Right ventricle myocardium inferior (tissue), 1 donor: Measurements from ENCODE around the gene DDX6. TPM values are rescaled to one million over a fixed set of nuclear protein-coding genes. Genes with fewer than 3 reads are reported as not detected.
A peak's percentile ranks its signal among the peaks of the same experiment; 100 is the strongest.
"Not testable (repeated sequence)": the region's sequence is repeated elsewhere in the genome, so short reads cannot be mapped to it uniquely, and the experiment has no call there.

Experiments
- ATAC-seq: fragments of 200-7000 bp; cut with Tn5 transposase; one replicate; pipeline ENCODE4 v1.9.1; 2020; ENCODE audit warnings: mild to moderate bottlenecking, moderate library complexity
- DNase-seq: peaks from one replicate; pipeline ENCODE4 v3.0.0; 2021; ENCODE audit errors: missing footprints
- intact Hi-C: fragments of 100-400 bp; cut with DNase I; formaldehyde crosslinking; loops from one replicate; pipeline ENCODE4 v1.11.0; 2022
- total RNA-seq: library from RNA; stranded (reverse); fragmentation: NEBNext Ultra II Directional; extraction: Animal tissue kit (Norgen Biotek cat#: 25700); gene quantifications from one replicate; pipeline ENCODE4 v1.2.1, GENCODE V29; 2021
- donor health status: DM: no; HTN: yes; CAD: no; lungs with severe emphysema.

DDX6 gene
- total RNA-seq, 1 donor from 2014 or later, result 121 TPM

DNA sequence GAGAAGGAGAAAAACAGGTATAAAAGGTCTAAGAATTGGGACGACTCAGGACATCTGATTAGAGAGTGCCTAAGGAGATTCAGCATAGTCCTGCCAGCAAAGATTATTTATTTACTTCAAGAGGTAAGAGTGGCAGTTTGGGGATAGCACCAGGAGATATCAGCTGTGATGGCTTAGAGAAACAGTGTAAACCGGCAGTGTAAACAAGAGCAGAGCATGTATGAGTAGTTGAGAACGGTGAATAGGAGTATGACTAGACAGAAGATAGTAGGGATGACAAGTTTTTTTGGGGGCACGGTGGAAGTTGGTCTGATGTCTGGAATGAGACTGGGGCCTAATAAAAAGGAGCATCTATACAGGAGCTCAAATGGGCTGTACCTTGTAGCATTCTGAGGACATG, 73.2 kb downstream of the DDX6 start:
- ATAC-seq, intact Hi-C loops, DNase-seq: not testable (repeated sequence)

DNA sequence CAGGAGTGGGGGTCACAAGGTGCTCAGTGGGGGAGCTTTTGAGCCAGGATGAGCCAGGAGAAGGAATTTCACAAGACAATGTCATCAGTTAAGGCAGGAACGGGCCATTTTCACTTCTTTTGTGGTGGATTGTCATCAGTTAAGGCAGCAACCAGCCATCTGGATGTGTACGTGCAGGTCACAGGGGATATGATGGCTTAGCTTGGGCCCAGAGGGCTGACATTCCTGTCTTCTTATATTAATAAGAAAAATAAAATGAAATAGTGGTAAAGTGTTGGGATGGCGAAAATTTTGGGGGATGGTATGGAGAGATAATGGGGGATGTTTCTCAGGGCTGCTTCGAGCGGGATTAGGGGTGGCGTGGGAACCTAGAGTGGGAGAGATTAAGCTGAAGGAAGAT, 73.7 kb downstream of the DDX6 start:
- ATAC-seq, DNase-seq, intact Hi-C loops: not testable (repeated sequence)

DNA sequence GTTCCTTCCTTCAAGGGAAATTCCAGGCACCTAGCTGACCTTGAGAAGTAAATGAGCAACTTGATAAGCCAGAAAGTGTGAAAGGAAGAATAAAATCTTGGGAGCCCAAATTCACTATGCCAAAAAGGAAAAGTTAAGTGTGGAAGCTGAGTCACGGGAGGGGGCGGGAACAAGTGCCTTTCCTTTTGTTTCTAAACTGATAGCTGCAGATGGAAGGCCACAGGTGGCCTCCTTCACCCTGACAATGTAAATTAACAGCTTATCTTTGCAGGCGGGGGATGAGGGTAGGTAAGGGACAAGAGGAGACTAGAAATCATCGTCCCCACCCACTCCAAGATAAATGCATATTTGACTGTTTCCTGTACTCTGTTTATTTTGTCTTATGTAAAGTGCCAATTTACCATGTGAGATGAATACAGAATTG, 75.1 kb downstream of the DDX6 start:
- ATAC-seq (no peak), DNase-seq (no peak)
- intact Hi-C loops, result no loop called here

DNA sequence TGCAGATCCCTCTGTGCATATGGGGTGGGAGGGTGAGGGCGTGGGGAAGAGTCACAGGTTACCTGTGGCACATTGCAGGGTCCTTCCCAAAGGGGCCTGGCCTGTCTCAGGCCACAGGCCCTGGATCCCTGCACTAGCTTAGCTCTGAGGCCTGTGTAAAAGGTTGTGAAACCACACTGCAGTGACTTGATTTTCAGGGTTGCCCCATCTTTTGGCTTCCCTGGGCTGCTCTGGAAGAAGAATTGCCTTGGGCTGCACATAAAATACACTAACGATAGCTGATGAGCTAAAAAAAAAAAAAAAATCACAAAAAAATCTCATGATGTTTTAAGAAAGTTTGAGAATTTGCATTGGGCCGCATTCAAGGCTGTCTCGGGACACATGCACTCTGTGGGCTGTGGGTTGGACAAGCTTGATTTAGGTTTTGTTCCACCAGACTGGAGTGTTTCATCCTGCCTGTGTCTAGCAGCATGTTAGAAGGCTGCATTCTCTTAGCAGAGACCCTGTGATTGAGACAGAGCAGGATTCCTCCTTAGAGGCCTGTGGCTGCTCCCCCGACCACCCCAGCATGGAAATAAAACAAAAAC, 75.6 kb downstream of the DDX6 start:
- no peak for DNase-seq
- intact Hi-C loops, result no loop called here
- peak; percentile 42 for ATAC-seq

DNA sequence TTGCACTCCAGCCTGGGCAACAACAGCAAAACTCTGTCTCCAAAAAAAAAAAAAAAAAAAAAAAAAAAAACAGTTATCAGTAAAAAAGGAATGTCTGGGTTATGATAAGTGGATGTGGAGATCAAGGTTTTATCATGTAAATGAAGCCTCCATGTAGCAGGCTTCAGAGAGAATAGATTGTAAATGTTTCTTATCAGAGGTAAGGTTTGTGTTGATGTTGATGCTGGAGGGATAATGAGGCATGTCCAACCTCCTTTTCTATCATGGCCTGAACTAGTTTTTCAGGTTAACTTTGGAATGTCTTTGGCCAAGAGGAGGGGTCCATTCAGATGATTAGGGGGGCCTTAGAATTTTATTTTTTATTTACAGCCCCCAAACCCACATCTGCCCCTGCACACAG, 76.1 kb downstream of the DDX6 start:
- no peak for ATAC-seq
- DNase-seq, result no peak
- intact Hi-C loops, result no loop called here

DNA sequence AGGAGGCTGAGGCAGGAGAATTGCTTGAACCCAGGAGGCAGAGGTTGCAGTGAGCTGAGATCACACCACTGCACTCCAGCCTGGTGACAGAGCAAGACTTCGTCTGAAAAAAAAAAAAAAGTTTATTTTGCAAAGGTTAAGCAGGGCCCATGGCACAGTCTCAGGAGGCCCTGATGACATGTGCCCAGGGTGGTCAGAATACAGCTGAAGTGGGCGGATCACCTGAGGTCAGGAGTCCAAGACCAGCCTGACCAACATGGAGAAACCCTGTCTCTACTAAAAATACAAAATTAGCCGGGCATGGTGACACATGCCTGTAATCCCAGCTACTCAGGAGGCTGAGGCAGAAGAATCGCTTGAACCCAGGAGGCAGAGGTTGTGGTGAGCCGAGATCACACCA, 76.5 kb downstream of the DDX6 start:
- ATAC-seq, DNase-seq, intact Hi-C loops: not testable (repeated sequence)

DNA sequence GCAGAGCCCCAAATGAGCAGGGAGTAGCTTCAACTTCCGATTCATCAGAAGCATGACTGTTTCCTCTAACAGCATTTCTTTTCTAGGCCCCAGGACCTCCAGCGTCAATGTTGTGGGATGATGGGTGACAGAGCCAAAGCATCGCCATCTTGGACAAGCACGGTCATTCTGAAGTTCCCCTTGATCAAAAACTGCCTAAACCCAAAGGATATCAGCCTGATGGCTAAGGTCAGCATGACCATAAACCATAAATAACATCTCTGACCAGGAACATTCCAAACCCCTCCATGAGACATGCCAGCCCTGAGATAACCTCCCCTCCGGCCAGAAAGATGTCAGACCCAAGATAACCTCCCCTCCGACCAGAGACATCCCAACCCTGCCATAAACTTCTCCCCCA, 82.7 kb downstream of the DDX6 start:
- ATAC-seq (no peak), DNase-seq (no peak)
- intact Hi-C loops, result no loop called here

DNA sequence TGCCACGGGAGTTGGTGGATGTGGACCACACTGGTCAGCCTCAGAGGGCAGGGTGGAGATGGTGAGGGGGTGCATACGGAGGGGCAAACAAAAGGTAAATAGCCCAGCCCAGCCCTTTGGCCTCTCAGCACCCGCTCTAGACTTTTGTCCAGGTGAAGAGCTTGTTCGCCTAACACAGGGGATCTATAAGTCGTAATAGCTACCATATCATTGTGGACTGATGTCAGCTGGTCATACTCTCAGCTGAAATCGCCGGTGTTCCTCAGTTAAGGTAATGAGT, 84.5 kb downstream of the DDX6 start:
- intact Hi-C loops, result no loop called here
- DNase-seq, result no peak
- no peak for ATAC-seq

DNA sequence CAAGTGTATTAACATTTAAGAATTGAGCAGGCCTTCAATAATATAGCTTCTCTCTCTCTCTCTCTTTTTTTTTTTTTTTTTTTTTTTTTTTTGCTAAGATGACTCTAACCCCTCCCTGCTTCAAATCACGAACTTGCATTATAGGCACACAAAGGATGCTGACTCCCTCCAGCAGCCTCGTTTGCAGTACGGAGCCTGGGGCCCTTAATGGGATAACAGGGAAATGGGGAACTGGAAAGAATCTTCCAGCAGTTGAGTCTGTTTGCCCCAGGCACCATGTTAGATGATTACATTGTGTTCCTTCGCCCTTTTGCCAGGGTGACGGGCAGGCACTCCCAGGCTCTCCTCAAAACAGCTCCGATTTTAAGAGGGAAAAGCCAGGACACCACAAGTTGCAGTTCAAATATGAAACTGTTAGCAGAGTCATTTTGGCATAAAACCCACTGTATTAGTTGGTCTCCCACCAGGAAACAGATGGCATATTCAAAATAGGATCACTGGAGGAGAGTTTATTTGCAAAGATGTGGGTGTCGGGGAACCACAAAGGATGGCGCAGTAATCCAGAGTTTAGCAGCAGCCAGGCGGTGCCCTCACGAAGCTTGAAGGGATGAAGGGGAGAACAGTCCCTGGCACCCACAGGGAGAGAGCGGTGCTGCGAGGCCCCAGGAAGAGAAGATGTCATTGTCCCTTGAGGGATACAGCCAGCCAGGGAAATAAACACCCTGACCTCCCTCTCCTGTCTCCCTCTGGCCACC, 85.0 kb downstream of the DDX6 start:
- intact Hi-C loops, result no loop called here
- no peak for ATAC-seq
- no peak for DNase-seq

DNA sequence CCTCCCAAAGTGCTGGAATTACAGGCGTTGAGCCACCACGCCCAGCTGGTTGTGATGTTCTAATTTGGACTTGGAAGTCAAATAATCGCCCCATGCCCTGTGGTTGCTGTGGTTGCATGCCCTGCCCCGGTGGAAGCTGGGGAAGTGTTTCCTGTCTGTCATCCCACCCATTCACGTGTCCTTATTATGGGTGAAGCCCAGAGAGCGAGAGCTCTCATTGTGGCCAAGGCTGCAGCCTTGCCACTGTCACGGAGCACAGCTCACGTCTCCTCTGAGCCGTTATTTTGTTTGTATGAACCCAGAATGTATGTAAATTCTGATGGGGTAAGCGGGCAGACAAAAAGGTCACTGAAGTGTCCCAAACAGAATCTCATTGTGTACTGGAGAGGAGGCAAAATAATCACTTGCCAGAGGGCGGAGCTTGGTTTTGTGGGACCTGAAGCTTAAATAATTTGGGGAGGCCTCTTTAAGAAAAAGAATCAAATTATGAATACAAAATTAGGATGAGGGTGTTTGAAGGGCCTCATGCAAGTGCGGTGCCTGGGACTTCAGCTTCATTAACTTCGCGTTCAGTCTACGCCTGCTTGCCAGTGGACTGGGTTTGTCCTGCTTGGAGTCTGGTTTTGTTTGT, 85.7 kb downstream of the DDX6 start:
- intact Hi-C loops, result no loop called here
- no peak for ATAC-seq
- DNase-seq, result no peak

DNA sequence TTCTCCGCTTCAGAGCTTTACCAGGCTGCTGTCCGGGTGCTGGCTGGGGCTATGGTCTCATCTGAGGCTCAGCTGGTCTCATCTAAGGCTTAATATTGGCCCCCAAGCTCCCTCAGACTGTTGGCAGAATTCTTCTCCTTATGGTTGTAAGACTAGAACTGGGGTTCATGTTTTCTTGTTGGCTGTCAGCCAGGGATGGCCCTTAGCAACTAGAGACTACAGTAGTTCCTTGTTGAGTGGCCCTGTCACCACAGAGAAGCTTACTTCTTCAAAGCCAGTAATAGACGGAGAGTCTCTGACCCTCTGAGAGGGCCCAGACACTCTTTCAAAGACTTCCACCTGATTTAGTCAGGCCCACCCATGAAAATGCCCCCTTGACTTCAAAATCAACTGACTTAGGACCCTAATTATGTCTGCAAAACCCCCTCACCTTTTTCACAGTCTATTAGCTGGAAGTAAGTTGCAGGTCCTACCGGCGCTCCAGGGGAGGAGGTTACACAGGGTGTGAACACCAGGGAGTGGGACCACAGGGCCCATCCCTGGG, 87.3 kb downstream of the DDX6 start:
- intact Hi-C loops, result no loop called here
- DNase-seq (no peak), ATAC-seq (no peak)

DNA sequence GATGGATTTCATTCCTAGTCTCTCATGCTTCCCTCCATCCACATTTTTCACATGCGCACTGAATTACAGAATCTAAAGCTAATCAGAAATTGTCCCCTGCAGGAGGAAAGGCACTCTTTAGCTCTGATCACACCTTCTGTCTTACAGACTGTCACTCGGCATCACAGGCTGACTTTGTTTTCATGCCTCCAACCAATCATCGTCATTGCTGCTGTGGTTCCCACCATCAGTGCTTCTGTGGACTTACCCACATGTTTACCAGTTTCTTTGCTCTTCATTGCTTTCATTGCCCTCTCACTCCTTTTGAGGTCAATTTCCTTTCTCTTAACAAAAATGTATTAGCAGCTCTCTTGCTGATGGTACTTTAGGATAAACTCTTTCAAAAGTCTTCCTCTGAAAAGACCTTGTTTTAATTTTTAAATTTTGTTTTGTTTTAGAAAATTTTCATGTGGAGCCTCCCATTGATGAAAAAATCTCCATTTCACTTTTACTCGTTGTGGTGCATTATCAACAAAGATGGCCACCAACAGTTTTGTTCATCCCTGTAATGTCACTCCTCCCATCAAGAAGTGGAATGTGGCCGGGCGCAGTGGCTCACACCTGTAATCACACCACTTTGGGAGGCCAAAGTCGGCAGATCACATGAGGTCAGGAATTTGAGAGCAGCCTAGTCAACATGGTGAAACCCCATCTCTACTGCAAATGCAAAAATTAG, 91.3 kb downstream of the DDX6 start:
- intact Hi-C loops, result loop anchor here (10.0 kb wide), 1 partner anchor 205 kb away; no protein-coding TSS in a partner anchor
- no peak for ATAC-seq

More for the DNA sequence above, 91.3 kb downstream of the DDX6 start:
- DNase-seq, result no peak

Other genes starting within 250 kb of the DDX6 start
- 24.9 TPM for gene IFT46, start 225.2 kb downstream of the DDX6 start, total RNA-seq
- gene ARCN1, start 218.8 kb downstream of the DDX6 start, total RNA-seq, result 93.4 TPM
- gene PHLDB1, start 183.5 kb downstream of the DDX6 start, total RNA-seq, result 115 TPM
- gene TREH, start 111.5 kb downstream of the DDX6 start, total RNA-seq, result not detected
- not detected for gene CXCR5, start 92.7 kb upstream of the DDX6 start, total RNA-seq
- gene BCL9L, start 134.8 kb upstream of the DDX6 start, total RNA-seq, result 44.5 TPM
- gene UPK2, start 165.1 kb upstream of the DDX6 start, total RNA-seq, result not detected
- not detected for gene FOXR1, start 180.6 kb upstream of the DDX6 start, total RNA-seq
- gene CENATAC, start 207.0 kb upstream of the DDX6 start, total RNA-seq, result 9.1 TPM
- gene RPS25, start 227.2 kb upstream of the DDX6 start, total RNA-seq, result 876 TPM
- gene TRAPPC4, start 227.6 kb upstream of the DDX6 start, total RNA-seq, result 29.6 TPM
- gene SLC37A4, start 239.7 kb upstream of the DDX6 start, total RNA-seq, result 7.2 TPM